Neuronal stem cell (in vitro differentiated cells): ENCODE data around the gene MAPK8.

ENCODE experiments used
- DNase-seq: peaks from one replicate; pipeline ENCODE4 v3.0.0-alpha.2; 2013; ENCODE audit warnings: low spot score
- H2AFZ ChIP-seq: one replicate; pipeline ENCODE4 v1.6.1; 2013; ENCODE audit warnings: mild to moderate bottlenecking, low read length, inconsistent platforms
- H2AK5ac ChIP-seq: 2 replicates; pipeline ENCODE4 v1.6.1; 2013; ENCODE audit warnings: low read depth, mild to moderate bottlenecking, inconsistent platforms, low read length, moderate library complexity, mixed read lengths
- H2BK120ac ChIP-seq: 2 replicates; pipeline ENCODE4 v1.6.1; 2013; ENCODE audit warnings: low read depth, mild to moderate bottlenecking, inconsistent platforms, low read length, moderate library complexity, mixed read lengths
- H2BK12ac ChIP-seq: one replicate; pipeline ENCODE4 v1.6.1; 2013; ENCODE audit warnings: low read length, inconsistent platforms
- H2BK15ac ChIP-seq: 2 replicates; pipeline ENCODE4 v1.6.1; 2013; ENCODE audit warnings: mild to moderate bottlenecking, low read length, inconsistent platforms, mixed read lengths
- H2BK5ac ChIP-seq: one replicate; pipeline ENCODE4 v1.6.1; 2013; ENCODE audit warnings: inconsistent platforms, mild to moderate bottlenecking, low read length, moderate library complexity
- H3K14ac ChIP-seq: one replicate; pipeline ENCODE4 v1.6.1; 2013; ENCODE audit warnings: low read length, inconsistent platforms
- H3K18ac ChIP-seq: 2 replicates; pipeline ENCODE4 v1.6.1; 2013; ENCODE audit warnings: low read length, inconsistent platforms
- H3K23ac ChIP-seq: 2 replicates; pipeline ENCODE4 v1.6.1; 2013; ENCODE audit warnings: low read depth, mild to moderate bottlenecking, mixed read lengths, low read length, inconsistent platforms; ENCODE audit not compliant: poor library complexity
- H3K27ac ChIP-seq: replicated peaks from 3 replicates; pipeline ENCODE4 v1.5.1; 2013; ENCODE audit warnings: low read length, inconsistent platforms
- H3K27me3 ChIP-seq, 3 experiments: 2 replicates each; pipeline ENCODE4 v1.6.1; 2013; ENCODE audit warnings: low read length in 3 of 3, mild to moderate bottlenecking in 2 of 3, inconsistent platforms in 1 of 3, low read depth in 1 of 3, mixed read lengths in 1 of 3, moderate library complexity in 1 of 3; ENCODE audit not compliant: control insufficient read depth in 3 of 3, insufficient read depth in 3 of 3
- H3K36me3 ChIP-seq, 2 donors: replicated peaks in 1 of 2; 2 replicates each; pipeline ENCODE4 v1.6.1; 2013; ENCODE audit warnings: low read length in 2 of 2; ENCODE audit not compliant: control insufficient read depth in 2 of 2, insufficient read depth in 2 of 2
- H3K4ac ChIP-seq: 2 replicates; pipeline ENCODE4 v1.6.1; 2013; ENCODE audit warnings: inconsistent platforms, mild to moderate bottlenecking, low read length, moderate library complexity
- H3K4me1 ChIP-seq, 2 donors: 1 replicate in 1 of 2; 2 replicates in 1 of 2; pipeline ENCODE4 v1.6.1; 2013; ENCODE audit warnings: low read length in 2 of 2, low read depth in 1 of 2; ENCODE audit not compliant: control insufficient read depth in 2 of 2, insufficient read depth in 1 of 2
- H3K4me2 ChIP-seq: one replicate; pipeline ENCODE4 v1.6.1; 2013; ENCODE audit warnings: mild to moderate bottlenecking, low read length, inconsistent platforms; ENCODE audit not compliant: insufficient read depth, poor library complexity, severe bottlenecking
- H3K4me3 ChIP-seq, 2 donors: 2 replicates each; pipeline ENCODE4 v1.5.1; 2013; ENCODE audit warnings: low read length in 2 of 2, mild to moderate bottlenecking in 2 of 2, inconsistent platforms in 1 of 2, moderate library complexity in 1 of 2
- H3K79me1 ChIP-seq: one replicate; pipeline ENCODE4 v1.6.1; 2013; ENCODE audit warnings: low read depth, mild to moderate bottlenecking, inconsistent platforms, low read length, moderate library complexity
- H3K9ac ChIP-seq: one replicate; pipeline ENCODE4 v1.6.1; 2013; ENCODE audit warnings: mild to moderate bottlenecking, low read depth, low read length, inconsistent platforms; ENCODE audit not compliant: poor library complexity
- H3K9me3 ChIP-seq, 2 donors: replicated peaks in 1 of 2; 2 replicates each; pipeline versions ENCODE3 to v1.6.1; 2013; ENCODE audit warnings: low read length in 2 of 2, mild to moderate bottlenecking in 2 of 2, inconsistent platforms in 1 of 2, low read depth in 1 of 2, mixed read lengths in 1 of 2, moderate library complexity in 1 of 2; ENCODE audit not compliant: control insufficient read depth in 2 of 2, insufficient read depth in 1 of 2
- H4K8ac ChIP-seq: one replicate; pipeline ENCODE4 v1.6.1; 2013; ENCODE audit warnings: low read depth, mild to moderate bottlenecking, inconsistent platforms, low read length, moderate library complexity
- H4K91ac ChIP-seq: one replicate; pipeline ENCODE4 v1.6.1; 2013; ENCODE audit warnings: low read length, low read depth, mild to moderate bottlenecking, inconsistent platforms; ENCODE audit not compliant: poor library complexity
- WGBS, 2 donors: extraction: QIAGEN DNeasy Blood & Tissue Kit; methylation state at CpG; one replicate each; pipeline ENCODE4 v1.1.7; 2013; ENCODE audit warnings: missing lambda C conversion rate in 2 of 2, mixed read lengths in 1 of 2; ENCODE audit not compliant: insufficient read length in 2 of 2, insufficient replicate concordance in 1 of 2; ENCODE audit errors: extremely low coverage in 2 of 2; 5-methylcytosine and 5-hydroxymethylcytosine counted together

The MAPK8 gene

DNA sequence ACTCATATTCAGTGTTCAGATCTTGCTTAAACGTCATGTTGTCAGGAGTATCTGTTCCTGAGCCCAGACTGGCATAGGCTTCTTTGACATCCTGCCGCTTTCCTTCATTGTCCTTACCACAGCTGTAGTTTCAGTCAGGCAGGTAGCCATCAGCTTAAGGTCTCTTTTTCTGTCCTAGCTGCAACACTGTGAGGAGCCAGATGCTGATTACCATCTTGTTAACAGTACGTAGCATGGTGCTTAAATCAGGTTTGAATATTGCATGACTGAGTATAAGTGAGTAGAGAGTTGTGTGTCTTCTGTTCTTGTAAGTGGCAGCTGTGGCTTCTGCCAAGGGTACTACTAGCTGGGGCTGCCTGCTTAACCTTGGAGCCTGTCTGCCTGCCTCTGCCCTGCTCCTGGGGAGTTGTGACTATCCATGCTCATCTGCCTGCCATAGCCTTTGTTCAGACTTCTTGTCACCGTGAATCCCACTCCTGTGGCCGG lies 92.6 kb downstream of the MAPK8 start:
- no peak overlapping the region for H3K27ac ChIP-seq

DNA sequence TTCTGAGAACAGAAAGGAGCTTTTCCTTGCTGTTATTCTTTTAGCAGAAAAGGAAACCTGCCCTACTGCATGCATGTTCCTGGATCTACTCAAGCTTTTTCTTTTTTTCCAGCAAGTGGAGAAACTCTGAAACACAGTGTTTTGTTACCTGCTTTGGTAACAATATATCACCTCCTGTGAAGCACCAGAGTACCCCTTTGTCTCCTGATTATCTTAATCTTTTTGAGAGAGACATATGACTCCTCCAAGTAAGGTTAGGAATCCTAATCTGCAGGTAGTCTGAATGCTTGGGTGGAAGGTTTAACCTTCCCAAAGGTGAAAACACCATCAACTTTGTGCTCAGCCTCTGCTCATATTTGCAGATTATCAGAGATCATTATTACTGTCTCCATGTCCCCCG lies 93.1 kb downstream of the MAPK8 start:
- no CpG with 5 or more reads among the region's 1 CpG for WGBS, 2 donors
- no peaks in the 10 kb centered on the region for H3K9me3 ChIP-seq
- H3K4ac ChIP-seq, result no peak overlapping the region
- H3K27ac ChIP-seq, result no peak overlapping the region
- H2BK15ac ChIP-seq, result no peak overlapping the region
- no peaks in the 10 kb centered on the region for H3K27me3 ChIP-seq
- no peak overlapping the region for H3K4me3 ChIP-seq
- no peak overlapping the region for H2BK12ac ChIP-seq
- no peak for DNase-seq
- H2AK5ac ChIP-seq, result no peak overlapping the region
- H2AFZ ChIP-seq, result no peak overlapping the region
- no peak overlapping the region for H3K14ac ChIP-seq
- H3K23ac ChIP-seq, result no peak overlapping the region
- H3K9ac ChIP-seq, result no peak overlapping the region
- no peak overlapping the region for H2BK120ac ChIP-seq
- H3K36me3 ChIP-seq, result peaks cover 0 to 8% of the 10 kb centered on the region in 2 donors
- no peak overlapping the region for H4K8ac ChIP-seq
- H3K18ac ChIP-seq, result no peak overlapping the region
- H3K4me1 ChIP-seq, result peaks cover 9 to 16% of the 10 kb centered on the region in 2 donors
- H3K4me2 ChIP-seq, result no peak overlapping the region
- no peak overlapping the region for H2BK5ac ChIP-seq
- no peaks in the 10 kb centered on the region for H3K79me1 ChIP-seq
- H4K91ac ChIP-seq, result no peak overlapping the region

More for the DNA sequence above, 92.6 kb downstream of the MAPK8 start:
- no peak overlapping the region for H3K4ac ChIP-seq
- no peak overlapping the region for H2AFZ ChIP-seq
- no peaks in the 10 kb centered on the region for H3K79me1 ChIP-seq
- no peak overlapping the region for H3K23ac ChIP-seq
- no peak overlapping the region for H3K4me3 ChIP-seq
- peaks cover 0 to 4% of the 10 kb centered on the region in 2 donors for H3K36me3 ChIP-seq
- no CpG with 5 or more reads among the region's 5 CpGs for WGBS, 2 donors
- H3K4me2 ChIP-seq, result no peak overlapping the region
- H2AK5ac ChIP-seq, result no peak overlapping the region
- no peaks in the 10 kb centered on the region for H3K27me3 ChIP-seq
- DNase-seq, result no peak
- no peak overlapping the region for H2BK12ac ChIP-seq
- no peak overlapping the region for H2BK120ac ChIP-seq
- H3K18ac ChIP-seq, result no peak overlapping the region
- H3K9me3 ChIP-seq, result no peaks in the 10 kb centered on the region
- no peak overlapping the region for H4K8ac ChIP-seq
- no peak overlapping the region for H4K91ac ChIP-seq
- H3K14ac ChIP-seq, result no peak overlapping the region
- H2BK15ac ChIP-seq, result no peak overlapping the region
- no peak overlapping the region for H3K9ac ChIP-seq
- H3K4me1 ChIP-seq, result peaks cover 9 to 16% of the 10 kb centered on the region in 2 donors
- no peak overlapping the region for H2BK5ac ChIP-seq

DNA sequence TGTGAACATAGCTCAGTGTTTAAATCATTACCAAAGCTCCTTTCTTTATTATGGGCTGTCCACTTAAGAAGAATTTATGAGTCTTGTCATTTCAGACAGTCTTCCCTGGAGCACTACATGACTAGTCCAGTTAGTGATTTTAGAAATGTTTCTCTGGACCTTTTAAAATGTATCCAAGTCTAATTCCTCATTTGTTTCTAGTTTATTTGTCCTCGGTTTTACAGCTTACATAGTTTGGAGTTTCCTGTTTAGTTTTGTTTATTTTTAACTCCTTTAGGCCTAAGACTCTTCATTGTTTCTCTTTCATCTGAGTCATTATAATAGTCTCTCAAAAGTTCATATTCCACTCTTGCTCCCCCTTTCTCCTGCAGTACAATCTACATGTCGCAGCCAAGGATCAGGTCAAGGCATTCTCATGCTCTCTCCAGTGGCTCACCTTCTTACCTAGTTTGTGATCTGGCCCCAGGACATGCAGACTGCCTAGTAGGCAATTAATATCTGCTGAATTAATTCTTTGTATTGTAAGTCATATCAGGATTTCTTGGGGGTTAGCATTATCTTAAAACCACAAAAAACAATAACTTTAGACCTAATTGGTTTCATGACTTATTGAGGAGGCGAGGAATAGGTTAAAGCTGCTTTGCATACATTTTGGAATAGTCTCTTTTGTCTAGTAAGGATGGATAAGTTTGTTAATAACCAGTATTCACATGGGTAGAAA lies 93.8 kb downstream of the MAPK8 start:
- Histone ChIP-seq H2AK5ac (no peak overlapping the region), H3K18ac (no peak overlapping the region), H3K23ac (no peak overlapping the region), H3K27me3 (no peaks in the 10 kb centered on the region), H2BK5ac (no peak overlapping the region), H2BK120ac (no peak overlapping the region), H3K4me2 (no peak overlapping the region), H3K9me3 (no peaks in the 10 kb centered on the region), H3K4me3 (no peak overlapping the region), H4K91ac (no peak overlapping the region), H3K79me1 (no peaks in the 10 kb centered on the region), H2BK15ac (no peak overlapping the region), H2AFZ (no peak overlapping the region), H3K4ac (no peak overlapping the region), H3K9ac (no peak overlapping the region), H4K8ac (no peak overlapping the region), H3K14ac (no peak overlapping the region), H2BK12ac (no peak overlapping the region), H3K27ac (no peak overlapping the region), H3K36me3 (peaks cover 0 to 15% of the 10 kb centered on the region in 2 donors), H3K4me1 (peaks cover 9 to 16% of the 10 kb centered on the region in 2 donors)
- no peak for DNase-seq
- WGBS, 2 donors, result no CpG with 5 or more reads among the region's 3 CpGs

DNA sequence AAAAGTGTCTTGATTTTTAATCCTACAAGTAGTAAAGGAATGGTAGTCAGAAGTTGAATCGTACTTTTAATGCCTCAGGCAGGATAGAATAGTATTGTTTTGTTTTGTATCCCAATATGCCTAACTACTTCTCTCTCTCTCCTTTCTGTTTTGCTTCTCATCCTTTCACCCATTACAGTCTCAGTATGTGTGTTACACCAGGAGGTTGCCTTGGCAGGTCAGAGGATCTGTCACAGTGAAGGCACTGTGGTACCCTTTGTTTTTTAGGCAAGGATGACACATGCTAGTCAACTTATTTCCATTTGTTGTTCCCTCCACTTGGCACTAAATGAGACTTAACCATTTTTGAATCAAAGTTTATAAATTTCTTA lies 94.4 kb downstream of the MAPK8 start:
- Histone ChIP-seq H3K4ac (no peak overlapping the region), H2BK120ac (no peak overlapping the region), H3K27me3 (no peaks in the 10 kb centered on the region), H3K14ac (no peak overlapping the region), H4K8ac (no peak overlapping the region), H3K4me2 (no peak overlapping the region), H2AFZ (no peak overlapping the region), H4K91ac (no peak overlapping the region), H3K79me1 (no peaks in the 10 kb centered on the region), H2BK5ac (no peak overlapping the region), H2BK12ac (no peak overlapping the region), H3K9me3 (no peaks in the 10 kb centered on the region), H2AK5ac (no peak overlapping the region), H3K23ac (no peak overlapping the region), H3K9ac (no peak overlapping the region), H3K4me3 (no peak overlapping the region), H3K4me1 (peaks cover 9 to 16% of the 10 kb centered on the region in 2 donors), H3K18ac (no peak overlapping the region), H3K36me3 (peaks cover 0 to 20% of the 10 kb centered on the region in 2 donors), H2BK15ac (no peak overlapping the region), H3K27ac (no peak overlapping the region)
- no CpG with 5 or more reads among the region's 1 CpG for WGBS, 2 donors
- DNase-seq, result no peak
